Hippocampal formation (tissue), 2 donors: ENCODE results near the gene FAM20C.

Experiments used
- DNase-seq, 2 donors: peaks; one replicate each; lab custom pipeline; 2025; lab: John Stamatoyannopoulos, UW

FAM20C gene

DNA sequence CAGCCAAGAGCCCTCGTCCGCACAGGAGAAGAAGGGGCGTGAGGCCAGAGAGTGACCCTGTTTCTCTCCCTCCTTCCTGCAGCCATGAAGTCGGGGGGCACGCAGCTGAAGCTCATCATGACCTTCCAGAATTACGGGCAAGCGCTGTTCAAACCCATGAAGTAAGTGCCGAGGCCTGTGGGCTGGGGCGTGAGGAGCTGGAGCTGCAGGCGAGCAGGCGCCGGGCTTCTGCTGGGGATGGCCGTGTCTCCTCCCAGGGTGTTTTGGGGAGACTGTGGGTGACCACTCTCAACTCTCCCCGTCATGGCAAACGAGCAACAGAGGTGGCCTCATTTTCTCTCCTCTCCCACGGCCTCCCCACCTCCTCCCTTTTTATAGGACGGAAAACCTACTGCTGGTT lies 16.4 kb downstream of the FAM20C start:
- DNase-seq, result no peak

DNA sequence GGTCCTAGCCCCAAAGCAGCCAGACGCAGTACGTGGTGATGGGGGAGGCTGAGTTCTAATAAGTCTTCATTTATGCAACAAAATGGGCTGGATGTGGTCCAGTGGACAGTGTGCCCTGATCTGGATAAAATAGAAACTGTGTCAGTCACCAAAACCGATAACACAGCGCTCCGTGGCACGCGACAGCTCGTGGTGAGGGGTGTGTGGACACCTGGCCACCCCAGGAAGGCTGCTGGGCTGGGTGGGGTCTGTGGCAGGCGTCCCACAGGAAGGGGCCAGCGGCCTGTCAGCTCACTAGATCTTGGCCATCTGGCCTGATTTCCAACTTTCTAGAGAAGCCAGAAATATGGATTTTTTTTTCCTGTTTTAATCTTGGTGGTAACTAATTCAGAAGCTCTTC lies 17.0 kb downstream of the FAM20C start:
- no peak for DNase-seq

DNA sequence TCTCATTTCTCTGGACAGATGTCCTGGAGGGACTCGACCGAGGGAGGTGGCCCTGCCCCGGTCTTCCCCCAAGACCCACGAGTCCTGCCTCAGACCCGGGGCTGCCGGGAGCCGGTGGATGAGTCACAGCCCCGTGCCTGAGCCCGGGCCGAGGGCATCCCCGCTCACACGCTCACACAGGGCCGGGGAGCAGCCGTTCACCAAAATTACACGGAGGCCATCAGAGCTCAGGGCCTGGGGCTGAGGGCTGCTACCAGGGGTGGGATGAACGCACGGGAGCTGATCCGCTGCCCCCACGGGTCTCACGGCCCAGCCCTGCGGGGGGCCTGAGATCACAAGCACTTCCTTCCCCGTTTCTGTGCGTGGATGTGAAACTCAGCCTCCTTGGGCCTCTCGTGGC lies 17.5 kb downstream of the FAM20C start:
- no peak for DNase-seq

DNA sequence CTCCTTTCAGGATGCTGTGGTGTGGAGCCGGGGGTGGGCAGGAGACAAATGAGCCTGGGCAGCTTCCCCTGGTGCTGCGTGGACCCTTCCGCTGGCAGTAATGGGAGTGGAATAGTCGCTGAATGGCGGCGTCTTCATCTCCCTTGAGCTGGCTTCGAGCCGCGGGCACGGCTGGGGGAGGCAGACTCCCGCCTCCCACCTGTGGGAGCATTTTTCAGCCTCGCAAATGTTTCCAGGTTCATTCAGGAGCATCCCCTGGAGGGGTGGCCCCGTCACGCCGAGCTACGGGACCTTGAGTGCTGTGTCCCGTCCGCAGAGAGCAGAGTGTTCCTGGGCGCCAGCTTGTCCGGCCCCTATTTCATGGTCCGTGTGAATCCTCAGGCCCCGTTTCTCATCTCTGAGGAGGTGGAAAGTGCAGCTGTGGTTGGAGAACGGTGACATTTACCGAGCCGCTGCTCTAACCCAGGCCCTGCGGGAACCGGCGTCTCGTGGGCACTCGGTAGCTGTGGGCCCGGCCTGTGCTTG lies 18.1 kb downstream of the FAM20C start:
- no peak for DNase-seq

DNA sequence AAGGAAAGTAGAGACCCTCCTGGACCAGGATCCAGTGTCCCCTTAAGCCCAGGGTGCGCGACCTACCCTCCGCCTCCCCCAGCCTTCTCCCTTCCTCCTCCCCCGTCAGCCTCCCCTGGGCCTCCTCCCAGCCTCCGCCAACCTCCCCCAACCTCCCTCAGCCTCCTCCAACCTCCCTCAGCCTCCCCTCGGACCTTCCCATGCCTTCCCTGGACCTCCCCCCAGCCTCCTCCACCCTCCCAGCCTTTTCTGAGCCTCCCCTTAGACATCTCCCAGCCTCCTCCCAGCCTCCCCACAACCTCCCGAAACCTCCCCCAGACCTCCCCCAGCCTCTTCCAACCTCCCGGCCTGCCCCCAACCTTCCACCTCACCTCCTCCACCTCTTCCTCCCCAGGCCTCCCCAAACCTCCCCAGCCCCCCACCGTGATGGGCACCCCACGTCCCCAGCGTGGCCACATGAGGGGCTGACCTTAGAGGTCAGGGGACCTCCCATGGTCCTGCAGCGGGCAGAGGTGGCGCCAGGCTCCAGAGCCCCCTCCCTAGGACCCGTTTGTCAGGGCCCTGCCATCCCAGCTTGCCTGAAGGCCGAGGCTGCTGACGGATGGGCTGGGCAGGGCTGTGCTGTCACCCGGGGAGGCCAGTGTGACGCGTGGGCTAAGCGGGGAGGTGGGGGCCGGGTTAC lies 18.8 kb downstream of the FAM20C start:
- no peak for DNase-seq

DNA sequence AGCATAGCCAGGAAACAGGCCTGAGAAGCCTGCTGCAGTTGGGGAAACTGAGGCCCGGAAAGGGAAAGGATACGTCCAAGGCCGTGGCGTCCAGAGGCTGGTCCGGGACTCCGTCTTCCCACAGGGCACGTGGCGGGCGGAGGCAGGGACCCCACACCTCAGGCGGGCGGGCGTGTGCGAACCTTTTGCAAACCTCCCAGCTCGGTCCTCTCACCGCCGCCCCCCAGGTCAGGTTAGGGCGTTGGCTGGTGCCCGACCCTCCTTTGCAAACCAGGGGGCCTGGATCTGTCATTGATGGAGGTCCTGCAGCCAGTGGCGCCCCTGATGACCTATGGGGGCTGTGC lies 19.3 kb downstream of the FAM20C start:
- no peak for DNase-seq

DNA sequence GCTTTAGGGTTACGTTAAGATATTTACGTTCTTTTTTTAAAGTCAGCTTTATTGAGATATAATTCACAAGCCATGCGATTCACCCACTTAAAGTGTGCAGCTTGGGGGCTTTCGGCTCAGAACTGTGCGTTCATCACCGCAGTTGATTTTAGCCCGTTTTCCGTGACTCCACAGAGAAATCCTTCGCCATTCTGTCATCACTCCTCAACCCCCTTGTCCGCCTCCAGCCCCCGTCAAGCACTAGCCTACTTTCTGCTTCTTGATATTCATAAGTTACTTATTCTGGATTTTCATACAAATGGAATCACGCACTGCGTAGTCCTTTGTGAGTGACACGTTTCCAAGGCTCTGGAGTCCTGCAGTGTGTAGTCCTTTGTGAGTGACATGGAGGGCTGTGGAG lies 20.4 kb downstream of the FAM20C start:
- DNase-seq, result no peak

DNA sequence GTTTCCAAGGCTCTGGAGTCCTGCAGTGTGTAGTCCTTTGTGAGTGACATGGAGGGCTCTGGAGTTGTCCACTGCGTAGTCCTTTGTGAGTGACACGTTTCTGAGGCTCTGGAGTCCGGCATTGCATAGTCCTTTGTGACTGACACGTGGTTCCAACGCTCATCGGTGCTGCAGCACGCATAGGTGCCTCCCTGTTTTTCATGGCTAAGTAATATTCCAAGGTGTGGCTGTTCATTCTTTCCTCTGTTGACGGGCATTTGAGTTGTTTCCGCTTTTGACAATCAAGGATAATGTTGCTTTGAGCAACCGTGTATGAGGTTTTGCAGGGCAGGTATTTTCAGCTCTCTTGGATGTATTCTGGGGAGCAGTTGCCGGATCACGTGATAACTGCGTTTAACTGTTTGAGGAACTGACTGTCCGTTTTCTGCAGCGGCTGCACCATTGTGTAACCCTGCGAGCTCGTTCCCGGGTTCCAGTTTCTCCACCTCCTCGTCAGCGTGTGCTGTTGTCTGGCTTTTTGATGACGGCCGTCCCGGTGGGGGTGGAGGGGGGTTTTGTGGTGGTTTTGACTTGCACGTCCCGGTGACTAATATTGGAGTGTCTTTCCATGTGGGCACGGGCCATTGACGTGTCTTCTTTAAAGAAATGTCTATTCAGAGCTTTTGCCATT lies 21.1 kb downstream of the FAM20C start:
- DNase-seq, result no peak

DNA sequence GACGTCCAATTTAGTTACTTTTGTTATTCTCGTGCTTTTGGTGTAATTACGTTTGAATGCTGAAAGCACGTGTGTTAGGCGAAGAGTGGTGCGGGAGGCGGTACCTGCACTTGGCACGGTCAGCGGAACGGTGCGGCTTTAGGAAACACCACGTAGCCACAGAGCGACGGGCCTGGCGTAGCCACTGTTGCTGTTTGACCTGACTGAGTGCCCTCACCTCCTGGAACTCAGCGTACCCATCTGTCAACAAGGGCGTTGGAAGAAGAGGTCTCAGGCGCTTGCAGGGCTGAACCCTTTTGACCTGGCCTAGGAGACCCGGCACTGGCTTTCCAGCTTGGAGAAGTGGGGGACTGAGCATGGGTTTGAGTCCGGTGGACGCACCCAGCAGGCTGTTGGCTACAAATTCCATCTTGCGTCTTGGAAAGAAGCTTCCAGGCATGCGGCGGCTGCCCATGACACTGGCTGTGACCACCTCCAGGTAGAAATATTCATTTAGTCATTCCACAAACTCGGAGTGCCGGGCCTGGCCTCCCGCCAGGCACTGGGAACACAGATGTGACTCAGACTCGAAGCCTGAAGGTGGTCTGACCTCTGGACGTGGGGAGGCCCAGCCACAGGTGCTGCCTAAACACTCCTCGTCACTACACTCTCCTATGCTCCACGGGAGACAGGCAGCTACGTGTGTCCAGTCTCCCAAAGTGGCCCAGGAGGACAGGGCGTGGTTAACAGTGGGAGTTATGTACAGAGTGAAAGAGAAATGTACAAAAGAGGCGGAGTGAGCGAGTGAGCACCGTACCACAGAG lies 22.2 kb downstream of the FAM20C start:
- DNase-seq, result no peak

DNA sequence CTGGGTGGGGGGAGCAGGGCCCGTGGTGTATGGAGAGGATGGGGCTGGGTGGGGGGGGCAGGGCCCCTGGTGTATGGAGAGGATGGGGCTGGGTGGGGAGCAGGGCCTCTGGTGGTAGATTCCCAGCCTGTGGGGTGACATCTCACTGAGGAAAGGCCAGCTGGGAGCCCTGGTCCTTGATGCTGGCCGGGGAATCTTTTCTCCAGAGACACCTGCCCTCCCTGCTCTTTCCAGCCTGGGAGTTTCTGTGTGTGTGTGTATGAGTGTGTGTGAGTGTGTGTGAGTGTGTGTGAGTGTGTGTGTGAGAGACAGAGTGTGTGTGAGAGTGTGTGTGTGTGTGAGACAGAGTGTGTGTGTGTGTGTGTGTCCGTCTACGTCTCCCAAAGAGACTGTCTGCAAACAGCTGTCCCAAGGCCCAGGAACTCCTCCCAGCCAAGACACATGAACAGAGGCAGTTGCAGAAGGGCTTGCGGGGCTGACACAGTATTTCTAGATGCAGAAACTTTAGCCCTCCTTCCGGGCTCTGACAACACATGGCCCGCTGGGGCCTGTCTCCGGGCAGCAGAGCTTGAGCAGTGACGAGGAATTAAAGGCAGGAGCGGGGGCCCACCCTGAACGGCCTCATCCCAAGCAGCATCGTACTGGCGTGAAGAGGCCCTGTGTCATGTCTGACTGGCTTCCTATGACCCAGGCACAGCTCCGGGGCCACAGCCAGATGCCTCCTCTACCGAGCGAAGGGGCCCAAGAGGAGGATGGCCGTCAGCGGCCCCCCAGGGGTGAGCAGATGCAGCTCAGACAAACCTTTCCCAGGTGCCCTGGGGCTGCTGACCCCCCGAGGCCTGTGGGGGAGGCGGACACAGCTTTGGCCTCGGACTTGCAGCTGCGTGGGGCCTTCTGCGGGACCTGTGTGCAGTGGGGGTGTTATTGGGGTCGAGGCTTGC lies 24.3 kb downstream of the FAM20C start:
- no peak for DNase-seq

DNA sequence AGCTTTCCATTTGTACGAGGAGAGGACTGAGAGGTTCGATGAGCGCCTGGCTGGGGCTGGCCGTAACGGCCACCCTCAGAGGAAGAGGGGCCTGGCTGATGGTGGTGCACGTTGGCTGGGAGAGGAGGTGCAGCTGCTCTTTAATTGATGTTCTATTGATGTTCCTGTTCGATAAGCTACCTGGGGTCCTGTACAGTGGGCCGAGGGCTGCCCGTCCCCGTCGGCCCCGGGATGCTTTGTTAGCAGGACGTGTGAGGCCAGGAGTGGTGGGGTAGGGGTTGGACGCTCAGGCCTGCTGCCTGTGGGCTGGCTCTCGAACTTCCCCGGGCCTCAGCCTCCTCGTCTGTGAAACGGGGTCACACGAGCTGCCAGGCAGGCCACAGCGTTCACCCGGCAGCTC lies 25.4 kb downstream of the FAM20C start:
- DNase-seq, result no peak

DNA sequence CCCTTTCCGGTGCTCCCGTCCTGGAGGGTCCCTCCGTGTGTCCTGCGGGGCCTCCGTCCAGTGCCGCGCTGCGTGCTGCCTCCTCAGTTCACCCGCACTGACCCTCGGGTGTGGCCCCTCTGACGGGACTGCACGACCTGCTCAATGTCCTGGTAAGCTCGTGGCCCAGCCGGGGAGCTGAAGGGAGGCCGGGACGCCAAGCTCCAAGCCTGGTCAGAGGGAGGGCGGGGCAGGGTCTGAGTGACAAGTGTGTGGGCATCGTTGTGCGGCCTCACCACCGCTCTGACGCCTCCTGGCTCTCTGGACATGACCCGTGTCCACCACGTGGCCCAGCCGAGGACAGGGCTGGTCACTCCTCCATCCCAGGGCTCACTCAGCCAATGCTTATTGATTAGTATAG lies 25.9 kb downstream of the FAM20C start:
- no peak for DNase-seq

DNA sequence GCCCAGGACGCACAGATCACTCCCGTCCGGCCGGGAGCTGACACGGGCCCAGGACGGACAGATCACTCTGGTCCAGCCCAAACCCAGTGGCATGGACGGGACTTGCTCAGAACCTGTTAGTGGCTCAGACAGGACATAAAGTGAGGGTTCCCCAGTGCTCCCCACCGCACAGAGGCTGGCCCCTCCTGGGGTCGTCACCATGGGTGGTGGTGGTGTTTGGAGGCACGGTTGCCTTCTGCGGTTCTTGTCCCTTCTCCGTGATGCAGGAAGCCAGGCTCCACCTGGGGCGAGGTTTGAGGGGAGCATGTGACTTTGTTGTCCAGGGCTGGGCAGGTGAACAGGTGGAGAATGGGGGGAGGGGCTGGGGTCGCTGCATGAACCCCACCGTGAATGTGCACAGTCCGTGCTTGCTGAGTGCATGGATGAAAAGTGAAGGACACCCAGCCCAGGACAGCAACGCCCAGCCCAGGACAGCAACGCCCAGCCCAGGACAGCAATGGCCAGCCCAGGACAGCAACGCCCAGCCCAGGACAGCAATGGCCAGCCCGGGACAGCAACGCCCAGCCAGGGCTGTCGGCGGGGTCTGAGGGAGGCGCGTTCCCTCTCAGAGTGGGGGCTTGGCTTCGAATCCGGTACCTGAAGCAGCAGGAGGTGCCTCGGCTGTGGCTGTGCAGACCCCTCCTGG lies 26.7 kb downstream of the FAM20C start:
- DNase-seq, result no peak

DNA sequence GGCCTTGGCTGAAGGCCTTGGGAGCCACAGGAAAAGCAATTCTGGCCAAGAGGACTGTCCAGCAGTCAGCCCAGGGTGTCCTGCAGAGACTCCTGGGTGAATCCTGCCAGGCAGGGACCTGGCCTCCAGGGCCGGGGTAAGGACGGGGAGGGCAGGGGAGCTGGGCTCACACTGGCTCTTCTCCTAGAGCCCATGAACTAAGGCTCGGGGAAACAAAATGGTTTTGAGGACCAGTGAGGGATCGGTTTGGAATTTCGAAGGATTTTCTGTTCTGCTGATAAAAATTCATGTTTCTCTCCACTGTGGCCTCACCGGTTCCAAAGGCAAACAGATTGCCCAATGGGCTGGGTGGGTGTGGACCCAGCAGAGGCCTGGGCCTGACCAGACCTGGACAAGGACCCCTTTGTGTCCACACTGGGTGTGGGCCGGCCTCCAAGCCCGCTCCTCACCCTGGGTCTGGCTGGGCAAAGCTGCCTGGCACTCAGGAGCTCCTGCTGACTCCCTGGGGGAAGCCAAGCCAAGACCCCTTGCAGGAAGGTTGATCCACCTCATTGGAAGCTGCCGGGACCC lies 27.3 kb downstream of the FAM20C start:
- peak in 1 of 2 donors; percentile 69 for DNase-seq

DNA sequence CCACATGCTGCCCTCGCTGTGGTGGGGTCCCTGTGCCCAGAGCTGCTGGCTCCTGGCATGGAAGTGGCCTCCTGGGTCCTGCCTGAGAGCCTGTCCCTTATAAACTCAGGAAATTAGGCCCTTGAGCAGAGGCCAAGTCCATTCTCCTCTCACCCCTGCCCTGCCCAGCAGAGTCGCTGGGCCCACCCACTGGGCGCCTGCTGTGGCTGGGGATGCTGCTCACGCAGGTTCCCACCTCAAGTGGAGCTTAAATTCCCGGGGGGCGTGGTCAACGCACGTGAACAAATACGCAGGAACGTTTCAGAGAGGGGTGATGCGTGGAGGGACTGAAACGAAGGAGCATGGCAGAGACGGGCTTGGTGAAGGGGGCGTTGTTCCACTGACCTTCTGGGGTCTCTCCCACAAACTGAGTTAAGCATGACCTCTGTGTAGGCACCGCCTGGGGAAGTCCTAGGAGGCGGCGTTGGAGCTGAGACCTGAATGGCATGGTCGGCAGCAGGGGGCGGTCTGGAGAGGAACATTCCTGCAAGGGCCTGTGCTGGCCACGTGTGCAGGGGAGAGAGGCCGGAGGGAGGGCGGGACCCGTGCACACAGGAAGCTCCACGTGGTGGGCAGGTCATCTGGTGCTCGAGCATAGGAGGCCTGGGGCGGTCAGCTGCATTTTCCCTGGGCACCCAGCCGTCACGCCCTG lies 27.9 kb downstream of the FAM20C start:
- no peak for DNase-seq

DNA sequence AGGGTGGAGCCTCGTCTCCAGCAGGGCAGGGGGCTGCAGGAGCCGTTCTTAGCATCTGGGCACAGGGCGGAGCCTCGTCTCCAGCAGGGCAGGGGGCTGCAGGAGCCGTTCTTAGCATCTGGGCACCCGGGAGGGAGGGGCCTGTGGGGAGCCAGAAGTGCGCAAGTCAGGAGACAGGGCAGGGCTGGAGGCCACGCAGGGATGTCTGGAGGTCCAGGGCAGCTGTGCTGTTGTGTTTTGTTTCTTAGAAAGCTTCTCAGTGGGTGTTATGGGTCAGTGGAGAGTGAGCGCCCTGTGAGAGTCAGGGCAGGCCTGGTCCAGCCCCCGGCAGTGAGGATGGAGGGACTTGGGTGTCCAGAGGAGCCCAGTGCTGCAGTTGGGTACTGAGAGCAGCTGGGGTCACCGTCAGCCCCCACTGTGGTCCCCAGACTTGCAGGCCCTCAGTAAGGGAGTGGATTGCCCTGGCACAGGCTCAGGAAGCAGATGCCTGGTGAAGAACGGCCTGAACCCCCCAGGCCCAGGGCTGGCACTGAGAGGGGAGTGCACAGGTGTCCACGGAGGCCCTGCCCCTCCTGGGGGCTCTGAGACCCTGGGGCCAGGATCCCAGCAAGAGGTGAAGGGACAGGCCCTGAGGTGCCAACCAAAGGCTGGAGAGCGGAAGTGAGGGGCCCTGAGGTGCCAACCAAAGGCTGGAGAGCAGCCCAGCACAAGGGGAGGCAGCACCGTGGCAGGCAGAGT lies 29.8 kb downstream of the FAM20C start:
- no peak for DNase-seq

DNA sequence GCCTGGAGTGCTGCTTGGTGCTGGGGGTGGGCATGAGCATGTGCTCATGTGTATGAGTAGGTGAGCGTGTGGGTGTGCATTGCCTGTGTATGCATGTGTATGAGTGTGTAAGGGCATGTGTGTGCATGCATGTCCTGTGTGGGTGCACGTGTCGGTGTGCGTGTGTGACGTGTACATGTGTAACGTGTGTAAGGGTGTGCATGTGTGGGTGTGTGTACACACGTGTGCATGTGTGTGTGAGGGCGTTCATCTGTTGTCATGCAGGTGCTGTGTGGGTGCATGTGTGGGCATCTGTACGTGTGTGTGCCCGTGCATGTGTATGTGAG lies 30.3 kb downstream of the FAM20C start:
- DNase-seq, result no peak

DNA sequence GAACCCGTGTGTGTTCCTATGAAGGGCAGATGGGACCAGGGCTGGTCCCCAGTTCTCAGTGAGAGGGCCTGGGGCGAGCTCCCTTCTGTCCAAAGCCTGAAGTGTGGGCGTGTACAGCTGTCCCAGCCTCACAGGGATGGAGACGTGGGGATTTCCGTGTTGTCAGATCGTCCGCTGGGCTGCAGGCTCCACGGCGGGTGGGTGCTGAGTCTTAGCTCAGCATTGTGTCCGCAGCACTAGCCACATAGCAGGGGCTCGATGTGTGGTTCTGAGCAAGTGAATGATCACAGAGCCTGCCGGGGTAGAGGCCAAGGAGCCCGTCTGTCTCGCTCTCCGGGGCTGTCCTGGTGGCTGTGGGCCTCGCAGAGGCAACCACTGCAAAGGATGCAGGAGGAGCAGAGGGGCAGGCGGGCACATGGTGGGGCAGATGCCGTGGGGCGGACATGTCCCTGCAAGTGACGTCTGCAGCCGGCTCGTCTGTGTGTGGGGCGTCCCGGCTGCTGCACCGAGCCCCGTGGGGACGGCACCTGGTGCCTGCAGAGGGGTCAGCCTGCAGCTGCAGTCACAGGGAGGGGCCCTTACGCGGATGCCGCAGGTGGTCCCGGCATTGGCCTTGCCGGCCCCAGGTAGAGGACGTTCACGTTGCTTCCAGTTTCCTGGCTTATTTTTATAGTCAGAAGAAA lies 30.9 kb downstream of the FAM20C start:
- no peak for DNase-seq

DNA sequence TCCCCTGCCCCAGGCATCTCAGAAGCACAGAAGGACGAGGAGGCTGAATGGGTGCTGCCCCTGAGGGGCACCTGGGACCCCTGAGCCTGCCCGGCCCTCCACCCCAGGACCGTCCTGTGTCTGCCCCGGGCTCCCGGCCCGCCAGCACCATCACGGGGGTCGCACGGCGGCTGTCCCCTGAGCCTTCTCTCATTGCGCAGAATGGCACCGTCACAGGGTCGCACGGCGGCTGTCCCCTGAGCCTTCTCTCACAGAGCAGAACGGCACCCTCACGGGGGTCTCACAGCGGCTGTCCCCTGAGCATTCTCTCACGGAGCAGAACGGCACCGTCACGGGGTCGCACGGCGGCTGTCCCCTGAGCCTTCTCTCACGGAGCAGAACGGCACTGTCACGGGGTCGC lies 31.5 kb downstream of the FAM20C start:
- no peak for DNase-seq
